Measurements from ENCODE around the gene RPS15. TPM values are rescaled to one million over a fixed set of nuclear protein-coding genes. Genes with fewer than 3 reads are reported as not detected.
"Not testable (repeated sequence)": the region's sequence is repeated elsewhere in the genome, so short reads cannot be mapped to it uniquely, and the experiment has no call there.

The RPS15 gene
- total RNA-seq, 2 donors from 2014 or later = 1,055 to 1,445 TPM

- H3K9me3 ChIP-seq = no peaks in the 10 kb centered on the region
- peaks cover 23% of the 10 kb centered on the region for H3K36me3 ChIP-seq
- intact Hi-C loops (cut with DNase I) = no loop called here
- H3K27ac ChIP-seq = peak overlapping the region; percentile 66
- peak overlapping the region; percentile 73 for H3K4me3 ChIP-seq
- no peak overlapping the region for H3K9ac ChIP-seq (ENCODE audit: low read depth in 2 of 2, low read length in 2 of 2)
- H3K27me3 ChIP-seq = no peaks in the 10 kb centered on the region
- DNase-seq = no peak
- no peak for TF ChIP-seq CTCF (IDR thresholded peaks at IDR 0.05)
- peaks cover 7% of the 10 kb centered on the region for H3K4me1 ChIP-seq
These were observed 587 bp upstream of the RPS15 start for GRCh38 chr19:1437609-1438008.

- no peak for TF ChIP-seq CTCF (IDR thresholded peaks at IDR 0.05)
- Histone ChIP-seq H3K4me3 (peak overlapping the region; percentile 73), H3K4me1 (peaks cover 12% of the 10 kb centered on the region), H3K36me3 (peaks cover 18% of the 10 kb centered on the region), H3K27ac (no peak overlapping the region), H3K9ac (ENCODE audit: low read depth in 2 of 2, low read length in 2 of 2) (peak overlapping the region; percentile 81 to 90), H3K27me3 (no peaks in the 10 kb centered on the region), H3K9me3 (no peaks in the 10 kb centered on the region)
- DNase-seq = no peak
- intact Hi-C loops (cut with DNase I) = no loop called here
These were observed 748 bp downstream of the RPS15 start for GRCh38 chr19:1438933-1439354.

GRCh38 chr19:1439525-1440417 lies 1.6 kb downstream of the RPS15 start:
- H3K4me1 ChIP-seq = peaks cover 12% of the 10 kb centered on the region
- peak overlapping the region; percentile 73 for H3K4me3 ChIP-seq
- DNase-seq; H3K27ac ChIP-seq; intact Hi-C loops (cut with DNase I); H3K27me3 ChIP-seq; H3K9me3 ChIP-seq: not testable (repeated sequence)
- H3K9ac ChIP-seq (ENCODE audit: low read depth in 2 of 2, low read length in 2 of 2) = peak overlapping the region; percentile 81 to 90
- peaks cover 17% of the 10 kb centered on the region for H3K36me3 ChIP-seq

- no peak for DNase-seq
- Histone ChIP-seq H3K9ac (ENCODE audit: low read depth in 2 of 2, low read length in 2 of 2) (no peak overlapping the region), H3K27ac (no peak overlapping the region), H3K4me1 (peaks cover 12% of the 10 kb centered on the region), H3K4me3 (no peak overlapping the region), H3K36me3 (peaks cover 17% of the 10 kb centered on the region), H3K27me3 (peaks cover 2% of the 10 kb centered on the region), H3K9me3 (no peaks in the 10 kb centered on the region)
- no peak for TF ChIP-seq CTCF (IDR thresholded peaks at IDR 0.05)
- intact Hi-C loops (cut with DNase I) = no loop called here
These were observed 2.2 kb downstream of the RPS15 start for GRCh38 chr19:1440418-1440801.

- Histone ChIP-seq H3K4me3 (no peak overlapping the region), H3K9me3 (no peaks in the 10 kb centered on the region), H3K27me3 (peaks cover 7% of the 10 kb centered on the region), H3K9ac (ENCODE audit: low read depth in 2 of 2, low read length in 2 of 2) (no peak overlapping the region), H3K4me1 (peaks cover 12% of the 10 kb centered on the region), H3K27ac (no peak overlapping the region), H3K36me3 (peaks cover 17% of the 10 kb centered on the region)
- intact Hi-C loops (cut with DNase I) = no loop called here
- DNase-seq = no peak
- no peak for TF ChIP-seq CTCF (IDR thresholded peaks at IDR 0.05)
These were observed 2.8 kb downstream of the RPS15 start for GRCh38 chr19:1441022-1441426.
